HCT116 (cell line): ENCODE measurements around the gene THRB. TPM values are rescaled to one million over a fixed set of nuclear protein-coding genes. Genes with fewer than 3 reads are reported as not detected.

Experiments
- ATAC-seq: fragments of 200-7000 bp; cut with Tn5 transposase; 2 replicates; pipeline ENCODE4 v1.9.1; 2020; ENCODE audit warnings: mild to moderate bottlenecking, moderate library complexity
- BruUV-seq: library from RNA; stranded (reverse); fragments of 400-500 nt; replicated peaks from 2 replicates; lab custom pipeline; 2021; lab: Mats Ljungman, UMichigan
- CTCF ChIA-PET: fragments of 300-600 bp; sonication (Branson Sonifier 250); formaldehyde crosslinking; loops from one replicate; lab custom pipeline; 2021; ENCODE audit warnings: antibody characterized with exemption; lab: Charles Lee
- POLR2A ChIA-PET: fragments of 300-600, 350-600 bp; sonication (Branson Sonifier 250); formaldehyde crosslinking; loops from one replicate; lab custom pipeline; 2021; ENCODE audit warnings: antibody characterized with exemption; lab: Charles Lee
- RAD21 ChIA-PET, 2 experiments: fragments of 300-600 bp; sonication (Branson Sonifier 250); formaldehyde crosslinking; loops; one replicate each; lab custom pipeline; 2023; ENCODE audit warnings: low total read pairs in 2 of 2; ENCODE audit not compliant: uncharacterized antibody in 2 of 2, unreplicated experiment in 2 of 2, low non-redundant PET in 1 of 2; lab: Charles Lee
- DNase-seq: peaks from one replicate; pipeline ENCODE4 v3.0.0-alpha.2; 2010; ENCODE audit warnings: low read depth, low spot score
- H2AFZ ChIP-seq: fragments of 200-600 bp; shearing (Covaris generic), sonication (generic); 2 replicates; pipeline ENCODE4 v1.6.1; 2017; ENCODE audit warnings: low read depth, mixed run types, mixed read lengths, antibody characterized with exemption, low read length; ENCODE audit not compliant: poor library complexity, severe bottlenecking
- H3K27ac ChIP-seq: 2 replicates; pipeline ENCODE4 v1.5.1; 2012; ENCODE audit warnings: low read depth, low read length
- H3K27me3 ChIP-seq: fragments of 200-600 bp; sonication (generic); 2 replicates; pipeline ENCODE4 v1.6.1; 2016; ENCODE audit warnings: mixed run types, low read length, mixed read lengths; ENCODE audit not compliant: insufficient read depth
- H3K36me3 ChIP-seq, 2 experiments: fragments of 200-500 bp in 1 of 2; fragments of 200-600 bp in 1 of 2; sonication (Bioruptor generic) in 1 of 2; sonication (generic) in 1 of 2; 2 replicates each; pipeline versions ENCODE4 v1.5.1 to v1.6.1; 2014 to 2016; ENCODE audit warnings: low read length in 2 of 2, inconsistent platforms in 1 of 2, mixed read lengths in 1 of 2, mixed run types in 1 of 2; ENCODE audit not compliant: insufficient read depth in 2 of 2, control insufficient read depth in 1 of 2
- H3K4me1 ChIP-seq, 2 experiments: fragments of 200-600 bp in 1 of 2; sonication (generic) in 1 of 2; 2 replicates each; pipeline versions ENCODE4 v1.5.1 to v1.6.1; 2012 to 2017; ENCODE audit warnings: low read length in 2 of 2, inconsistent platforms in 1 of 2, mild to moderate bottlenecking in 1 of 2, mixed read lengths in 1 of 2, mixed run types in 1 of 2, moderate library complexity in 1 of 2; ENCODE audit not compliant: insufficient read depth in 2 of 2, control insufficient read depth in 1 of 2
- H3K4me2 ChIP-seq: fragments of 200-600 bp; sonication (generic); 2 replicates; pipeline ENCODE4 v1.6.1; 2017; ENCODE audit warnings: mixed run types, low read length, mixed read lengths
- H3K4me3 ChIP-seq, 2 experiments: fragments of 200-600 bp in 1 of 2; sonication (generic) in 1 of 2; replicated peaks in 1 of 2; 2 replicates each; pipeline ENCODE4 v1.5.1; 2011 to 2016; ENCODE audit warnings: low read length in 2 of 2, control low read depth in 1 of 2, low read depth in 1 of 2, mild to moderate bottlenecking in 1 of 2, mixed read lengths in 1 of 2, mixed run types in 1 of 2
- H3K79me2 ChIP-seq: fragments of 200-600 bp; sonication (generic); 2 replicates; pipeline ENCODE4 v1.6.1; 2017; ENCODE audit warnings: mild to moderate bottlenecking, mixed run types, low read length, moderate library complexity, mixed read lengths; ENCODE audit not compliant: insufficient read depth
- H3K9ac ChIP-seq: fragments of 200-600 bp; sonication (generic); 2 replicates; pipeline ENCODE4 v1.6.1; 2016; ENCODE audit warnings: low read length, mixed read lengths
- H3K9me2 ChIP-seq: fragments of 200-600 bp; sonication (generic), shearing (Covaris generic); 2 replicates; pipeline ENCODE4 v1.6.1; 2017; ENCODE audit warnings: mixed run types, mild to moderate bottlenecking, moderate library complexity; ENCODE audit not compliant: insufficient read depth
- H3K9me3 ChIP-seq, 2 experiments: fragments of 200-500 bp in 1 of 2; fragments of 200-600 bp in 1 of 2; sonication (Bioruptor generic) in 1 of 2; sonication (generic) in 1 of 2; 2 replicates each; pipeline ENCODE4 v1.6.1; 2014 to 2017; ENCODE audit warnings: low read length in 2 of 2, mixed read lengths in 2 of 2, inconsistent platforms in 1 of 2, low read depth in 1 of 2, mild to moderate bottlenecking in 1 of 2, mixed run types in 1 of 2, moderate library complexity in 1 of 2; ENCODE audit not compliant: control insufficient read depth in 1 of 2, insufficient read depth in 1 of 2
- H4K20me1 ChIP-seq: fragments of 200-600 bp; sonication (generic), shearing (Covaris generic); 2 replicates; pipeline ENCODE4 v1.6.1; 2017; ENCODE audit warnings: mixed run types, mild to moderate bottlenecking, moderate library complexity; ENCODE audit not compliant: insufficient read depth
- ELF1 ChIP-seq: IDR thresholded peaks from 2 replicates; pipeline ENCODE4 v1.6.1; 2012; ENCODE audit warnings: low read depth, borderline replicate concordance
- EZH2 ChIP-seq: fragments of 200-600 bp; sonication (generic); IDR thresholded peaks from 2 replicates; pipeline ENCODE4 v1.6.1; 2017; ENCODE audit warnings: antibody characterized with exemption, mixed run types
- EZH2phosphoT487 ChIP-seq: fragments of 200-600 bp; IDR thresholded peaks from 2 replicates; pipeline ENCODE4 v1.6.1; 2018; ENCODE audit warnings: antibody characterized with exemption, borderline replicate concordance
- POLR2A ChIP-seq: IDR thresholded peaks from 2 replicates; pipeline ENCODE4 v1.7.0; 2011; ENCODE audit warnings: borderline replicate concordance; ENCODE audit not compliant: insufficient read depth, insufficient read length; ENCODE audit errors: extremely low read depth
- POLR2AphosphoS5 ChIP-seq: IDR thresholded peaks from 2 replicates; pipeline ENCODE4 v1.6.1; 2011; ENCODE audit warnings: mild to moderate bottlenecking, low read depth, low read length, moderate library complexity
- RAD21 ChIP-seq: IDR thresholded peaks from 2 replicates; pipeline ENCODE4 v1.6.1; 2012; ENCODE audit warnings: low read depth, mild to moderate bottlenecking
- SP1 ChIP-seq: IDR thresholded peaks from 2 replicates; pipeline ENCODE4 v1.6.1; 2012; ENCODE audit warnings: low read depth
- TCF7L2 ChIP-seq: IDR thresholded peaks from 2 replicates; pipeline ENCODE4 v1.7.0; 2011; ENCODE audit warnings: borderline replicate concordance, inconsistent platforms; ENCODE audit not compliant: insufficient read depth, insufficient read length; ENCODE audit errors: extremely low read depth
- intact Hi-C: fragments of 100-400 bp; cut with micrococcal nuclease; formaldehyde crosslinking; loops from 2 replicates; pipeline ENCODE4 v1.10.0; 2022
- total RNA-seq: library from RNA; stranded (reverse); gene quantifications from one replicate; pipeline ENCODE4 v1.2.1, GENCODE V29; 2021; ENCODE audit not compliant: unreplicated experiment
- TF ChIP-seq, protein P1 (sequence below): IDR thresholded peaks from 2 replicates; pipeline ENCODE4 v1.6.1; 2011; ENCODE audit warnings: mild to moderate bottlenecking, low read length, moderate library complexity; ENCODE audit not compliant: insufficient replicate concordance; ENCODE audit errors: extremely low read depth

The THRB gene
- total RNA-seq, 1 experiment from 2014 or later, result 2.5 TPM

- TF ChIP-seq TCF7L2 (no peak), POLR2AphosphoS5 (no peak), EZH2 (no peak), POLR2A (no peak), ELF1 (no peak), EZH2phosphoT487 (no peak), SP1 (no peak), RAD21 (no peak)
- TF ChIP-seq, protein P1, sequence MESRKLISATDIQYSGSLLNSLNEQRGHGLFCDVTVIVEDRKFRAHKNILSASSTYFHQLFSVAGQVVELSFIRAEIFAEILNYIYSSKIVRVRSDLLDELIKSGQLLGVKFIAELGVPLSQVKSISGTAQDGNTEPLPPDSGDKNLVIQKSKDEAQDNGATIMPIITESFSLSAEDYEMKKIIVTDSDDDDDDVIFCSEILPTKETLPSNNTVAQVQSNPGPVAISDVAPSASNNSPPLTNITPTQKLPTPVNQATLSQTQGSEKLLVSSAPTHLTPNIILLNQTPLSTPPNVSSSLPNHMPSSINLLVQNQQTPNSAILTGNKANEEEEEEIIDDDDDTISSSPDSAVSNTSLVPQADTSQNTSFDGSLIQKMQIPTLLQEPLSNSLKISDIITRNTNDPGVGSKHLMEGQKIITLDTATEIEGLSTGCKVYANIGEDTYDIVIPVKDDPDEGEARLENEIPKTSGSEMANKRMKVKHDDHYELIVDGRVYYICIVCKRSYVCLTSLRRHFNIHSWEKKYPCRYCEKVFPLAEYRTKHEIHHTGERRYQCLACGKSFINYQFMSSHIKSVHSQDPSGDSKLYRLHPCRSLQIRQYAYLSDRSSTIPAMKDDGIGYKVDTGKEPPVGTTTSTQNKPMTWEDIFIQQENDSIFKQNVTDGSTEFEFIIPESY, result no peak
- TF ChIP-seq, all 23 proteins: peak for 0
- intact Hi-C loops, result no loop called here
- CTCF ChIA-PET, result no interaction called here
These were observed 335.7 kb downstream of the THRB start for GRCh38 chr3:24158761-24159454.

More at GRCh38 chr3:24158761-24159454, 335.7 kb downstream of the THRB start:
- POLR2A ChIA-PET, result interaction anchor here (0.5 kb wide), 1 partner anchor 24 kb away, joined by 4 read pairs; no protein-coding TSS in a partner anchor
- Histone ChIP-seq H3K79me2 (no peaks in the 10 kb centered on the region), H3K4me2 (peak overlapping the region; percentile 12), H3K27ac (no peak overlapping the region), H2AFZ (no peak overlapping the region), H3K4me3 (no peak overlapping the region), H3K9me3 (no peaks in the 10 kb centered on the region), H3K9ac (no peak overlapping the region), H4K20me1 (no peaks in the 10 kb centered on the region), H3K27me3 (no peaks in the 10 kb centered on the region), H3K36me3 (no peaks in the 10 kb centered on the region), H3K9me2 (0 out of 2 replicates have a peak, but pooled peaks cover 5% of the 10 kb centered on the region), H3K4me1 (peaks cover 3 to 46% of the 10 kb centered on the region in 2 experiments)
- no TSS peak for BruUV-seq
- ATAC-seq, result no peak
- no peak for DNase-seq
- RAD21 ChIA-PET, result no interaction called here
